ENCODE data around the gene HTT.

Gene HTT

GRCh38 chr4:3223956-3224748, 149.7 kb downstream of the HTT start:
- TF ChIP-seq CTCF (IDR thresholded peaks at IDR 0.05) = no peak

- TF ChIP-seq CTCF (IDR thresholded peaks at IDR 0.05) = no peak
Observed at GRCh38 chr4:3225071-3225850, 150.8 kb downstream of the HTT start.

GRCh38 chr4:3225936-3226335, 151.5 kb downstream of the HTT start:
- TF ChIP-seq CTCF (IDR thresholded peaks at IDR 0.05) = no peak

- no peak for TF ChIP-seq CTCF (IDR thresholded peaks at IDR 0.05)
Observed at GRCh38 chr4:3226467-3226866, 152.0 kb downstream of the HTT start.

- TF ChIP-seq CTCF (IDR thresholded peaks at IDR 0.05) = no peak
Observed at GRCh38 chr4:3226944-3227343, 152.5 kb downstream of the HTT start.

- no peak for TF ChIP-seq CTCF (IDR thresholded peaks at IDR 0.05)
Observed at GRCh38 chr4:3227878-3228675, 153.6 kb downstream of the HTT start.

GRCh38 chr4:3228881-3229280, 154.4 kb downstream of the HTT start:
- no peak for TF ChIP-seq CTCF (IDR thresholded peaks at IDR 0.05)

All from LNCAP (cell line).